ENCODE results near the gene ATP5F1D.
A peak's percentile ranks its signal among the peaks of the same experiment; 100 is the strongest.

ATP5F1D gene

GRCh38 chr19:1271528-1272422, 30.2 kb downstream of the ATP5F1D start:
- DNase-seq: no peak

DNA sequence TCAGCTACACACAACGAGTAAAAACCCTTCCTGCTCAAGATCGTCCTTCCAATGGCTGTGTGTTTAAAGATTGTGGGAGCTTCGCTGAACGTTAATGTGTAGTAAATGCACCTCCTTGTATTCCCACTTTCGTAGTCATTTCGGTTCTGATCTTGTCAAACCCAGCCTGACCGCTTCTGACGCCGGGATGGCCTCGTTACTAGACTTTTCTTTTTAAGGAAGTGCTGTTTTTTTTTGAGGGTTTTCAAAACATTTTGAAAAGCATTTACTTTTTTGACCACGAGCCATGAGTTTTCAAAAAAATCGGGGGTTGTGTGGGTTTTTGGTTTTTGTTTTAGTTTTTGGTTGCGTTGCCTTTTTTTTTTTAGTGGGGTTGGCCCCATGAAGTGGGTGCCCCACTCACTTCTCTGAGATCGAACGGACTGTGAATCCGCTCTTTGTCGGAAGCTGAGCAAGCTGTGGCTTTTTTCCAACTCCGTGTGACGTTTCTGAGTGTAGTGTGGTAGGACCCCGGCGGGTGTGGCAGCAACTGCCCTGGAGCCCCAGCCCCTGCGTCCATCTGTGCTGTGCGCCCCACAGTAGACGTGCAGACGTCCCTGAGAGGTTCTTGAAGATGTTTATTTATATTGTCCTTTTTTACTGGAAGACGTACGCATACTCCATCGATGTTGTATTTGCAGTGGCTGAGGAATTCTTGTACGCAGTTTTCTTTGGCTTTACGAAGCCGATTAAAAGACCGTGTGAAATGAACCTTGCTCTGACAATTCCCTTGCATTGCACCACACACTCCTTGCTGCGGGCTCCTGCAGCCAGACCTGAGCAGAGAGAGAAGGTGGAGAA, 31.1 kb downstream of the ATP5F1D start:
- DNase-seq: no peak

GRCh38 chr19:1273263-1274041, 31.9 kb downstream of the ATP5F1D start:
- no peak for DNase-seq

- DNase-seq: no peak
Measured at GRCh38 chr19:1274081-1274851, 32.7 kb downstream of the ATP5F1D start.

- DNase-seq: no peak
Measured at GRCh38 chr19:1274852-1275259, 33.3 kb downstream of the ATP5F1D start.

- DNase-seq: peak; percentile 95
Measured at GRCh38 chr19:1275260-1275975, 33.9 kb downstream of the ATP5F1D start, which contains the start of gene FAM174C. TSS of gene FAM174C (plus strand) at chr19:1275530. CDS start at chr19:1275550, 20 bp downstream.

- DNase-seq: no peak
Measured at GRCh38 chr19:1275976-1276627, 34.6 kb downstream of the ATP5F1D start.

GRCh38 chr19:1276628-1277022, 35.1 kb downstream of the ATP5F1D start:
- DNase-seq: peak; percentile 34

DNA sequence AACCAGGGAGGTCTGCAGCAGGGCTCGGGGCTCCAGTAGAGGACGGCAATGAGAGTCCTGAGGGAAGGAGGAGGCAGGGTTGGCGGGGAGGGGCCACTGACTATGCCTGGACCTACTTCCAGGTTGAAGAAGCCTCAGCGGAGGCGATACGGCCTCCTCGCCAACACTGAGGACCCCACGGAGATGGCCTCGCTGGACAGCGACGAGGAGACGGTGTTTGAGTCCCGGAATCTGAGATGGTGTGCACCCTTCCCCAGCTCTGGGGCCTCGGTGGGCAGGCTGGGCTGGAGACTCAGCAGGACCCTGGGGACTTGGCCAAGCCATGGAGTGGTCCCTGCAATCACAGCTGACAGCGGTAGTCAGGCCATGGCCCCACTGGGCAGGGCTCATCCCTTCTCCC, 35.5 kb downstream of the ATP5F1D start:
- no peak for DNase-seq

DNA sequence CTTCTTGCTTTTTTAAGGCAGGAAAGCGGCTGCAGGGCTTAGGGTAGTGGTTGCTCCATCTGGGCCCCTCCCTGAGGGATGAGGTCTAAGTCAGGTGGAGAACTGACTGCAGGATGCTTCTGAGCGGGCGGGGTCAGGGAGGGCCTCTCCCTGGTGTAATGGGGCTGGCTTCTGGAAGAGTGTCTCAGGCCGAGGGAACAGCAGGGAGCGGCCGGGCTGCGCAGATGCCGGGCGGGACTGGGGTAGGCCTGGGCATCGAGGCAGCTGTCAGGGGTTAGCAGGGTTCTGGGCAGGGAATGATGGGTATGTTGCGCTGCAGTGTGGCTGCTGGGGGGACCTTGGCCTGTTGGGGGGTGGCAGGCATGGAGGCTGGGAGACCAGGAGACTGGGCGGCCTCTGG, 36.5 kb downstream of the ATP5F1D start:
- no peak for DNase-seq

DNA sequence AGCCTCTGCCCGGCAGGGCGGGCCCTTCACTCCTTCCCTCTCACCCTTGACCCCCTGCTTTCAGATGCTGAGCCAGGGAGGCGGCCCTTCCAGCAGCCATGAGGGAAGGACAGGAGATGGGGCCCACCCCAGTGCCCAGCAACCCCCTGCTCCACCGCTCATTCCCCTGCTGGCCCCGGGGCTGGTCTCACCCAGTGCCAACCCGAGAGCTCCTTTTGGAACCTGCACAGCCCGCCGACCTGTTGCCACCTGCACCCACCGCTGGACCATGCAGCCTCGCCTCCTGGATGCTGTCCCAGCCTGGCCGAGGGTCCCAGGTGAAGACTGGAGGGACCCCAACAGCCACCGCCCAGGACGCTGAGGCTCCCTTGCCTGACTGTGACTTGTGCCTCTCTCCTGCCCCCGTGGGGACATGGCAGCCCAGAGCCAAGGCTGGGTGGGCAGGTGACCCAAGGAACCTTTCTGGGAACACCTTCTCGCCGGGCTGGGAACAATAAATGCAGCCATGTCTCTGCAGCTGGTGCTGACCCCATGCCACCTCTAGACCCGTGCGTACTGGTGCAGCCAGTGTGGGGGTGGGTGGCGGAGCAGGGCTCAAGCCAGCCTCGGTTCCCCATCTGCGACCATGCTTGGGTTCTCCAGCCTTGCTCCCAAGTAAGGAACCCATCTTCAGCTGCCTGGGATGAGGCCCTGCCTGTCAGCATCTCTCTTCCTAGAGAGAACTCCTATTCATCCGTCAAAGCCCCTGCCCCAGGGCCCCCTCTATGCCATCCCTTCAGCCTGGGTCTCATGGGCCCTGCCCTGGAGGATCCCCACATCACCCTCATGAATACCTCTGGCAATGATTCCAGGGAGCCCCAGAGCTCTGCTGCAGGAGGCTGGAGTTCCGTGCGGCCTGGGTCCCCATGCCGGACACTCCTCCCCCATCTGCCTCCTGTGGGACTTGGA, 37.4 kb downstream of the ATP5F1D start:
- no peak for DNase-seq

GRCh38 chr19:1279782-1280341, 38.3 kb downstream of the ATP5F1D start:
- DNase-seq: peak; percentile 80

DNA sequence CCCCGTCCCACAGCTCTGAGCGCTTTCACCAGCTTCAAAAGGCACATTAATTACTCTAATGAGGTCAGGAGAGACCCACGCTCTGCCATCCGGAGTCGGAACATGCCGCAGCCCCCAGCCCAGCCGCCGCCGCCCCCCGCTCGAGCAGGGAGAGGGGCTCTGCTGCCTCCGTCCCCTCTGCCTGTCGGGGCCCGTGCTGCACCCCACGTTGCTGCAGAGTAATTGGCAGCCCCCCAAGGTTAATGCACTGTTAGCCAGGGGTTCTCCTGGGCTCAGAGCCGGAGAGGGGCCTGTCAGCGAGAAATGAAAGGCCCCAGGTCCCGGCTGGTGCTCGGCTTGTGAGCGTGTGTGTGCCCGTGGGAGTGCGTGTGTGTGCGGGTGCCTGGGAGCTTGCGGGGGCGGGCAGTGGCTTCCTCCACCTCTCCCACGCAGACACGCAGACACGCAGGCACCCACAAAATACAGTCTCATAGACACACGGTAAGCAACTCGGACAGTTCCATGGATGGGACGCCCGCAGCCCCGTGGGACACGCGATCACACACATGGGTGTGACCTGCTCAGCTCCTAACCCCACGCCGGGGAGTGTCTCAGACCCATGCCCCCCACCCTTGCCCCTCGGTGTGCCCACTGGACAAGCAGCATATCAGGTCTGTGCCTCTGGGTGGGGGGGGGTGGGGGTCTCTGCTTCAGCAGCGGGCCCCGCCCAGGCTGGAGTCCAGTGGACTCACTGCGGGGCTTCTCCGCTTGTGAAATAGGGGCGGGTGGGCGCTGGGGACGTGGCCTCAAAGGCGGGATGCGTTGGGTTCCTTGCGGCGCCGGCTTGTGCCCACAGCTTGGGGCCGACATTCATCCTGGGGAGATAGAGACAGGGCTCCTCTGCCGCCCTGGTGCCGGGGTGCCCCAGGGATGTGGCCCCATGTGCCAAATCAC, 39.4 kb downstream of the ATP5F1D start:
- no peak for DNase-seq

GRCh38 chr19:1281569-1282287, 40.2 kb downstream of the ATP5F1D start:
- no peak for DNase-seq

- DNase-seq: no peak
Measured at GRCh38 chr19:1282588-1283206, 41.1 kb downstream of the ATP5F1D start.

- DNase-seq: no peak
Measured at GRCh38 chr19:1283207-1283916, 41.8 kb downstream of the ATP5F1D start.
